Measurements from ENCODE around the gene NACC2. TPM values are rescaled to one million over a fixed set of nuclear protein-coding genes. Genes with fewer than 3 reads are reported as not detected.

NACC2 gene
- total and polyA plus RNA-seq, 2 experiments from 2014 or later, result 3.8 to 20.8 TPM

DNA sequence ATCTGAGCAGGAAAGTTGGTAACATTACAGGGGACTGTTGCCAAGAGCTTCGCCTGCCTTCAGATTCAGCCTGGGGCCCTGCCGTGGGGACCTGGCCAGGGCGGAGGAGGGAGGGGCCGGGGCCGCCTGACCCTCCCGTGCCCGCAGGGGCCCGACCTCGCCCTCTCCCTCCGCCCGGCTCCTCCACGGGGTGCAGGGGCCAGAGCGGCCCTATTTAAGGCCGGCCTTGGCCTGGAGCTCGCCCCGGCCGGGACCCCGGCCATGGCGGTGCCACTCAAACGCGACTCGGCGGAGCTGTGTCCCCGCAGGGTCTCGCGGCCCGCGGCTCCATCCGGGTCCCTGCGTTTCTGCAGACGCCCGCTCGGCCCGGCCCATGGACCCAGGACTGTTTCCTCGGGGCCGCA is 22.8 kb upstream of the NACC2 start (continued):
- TF ChIP-seq, protein P1, sequence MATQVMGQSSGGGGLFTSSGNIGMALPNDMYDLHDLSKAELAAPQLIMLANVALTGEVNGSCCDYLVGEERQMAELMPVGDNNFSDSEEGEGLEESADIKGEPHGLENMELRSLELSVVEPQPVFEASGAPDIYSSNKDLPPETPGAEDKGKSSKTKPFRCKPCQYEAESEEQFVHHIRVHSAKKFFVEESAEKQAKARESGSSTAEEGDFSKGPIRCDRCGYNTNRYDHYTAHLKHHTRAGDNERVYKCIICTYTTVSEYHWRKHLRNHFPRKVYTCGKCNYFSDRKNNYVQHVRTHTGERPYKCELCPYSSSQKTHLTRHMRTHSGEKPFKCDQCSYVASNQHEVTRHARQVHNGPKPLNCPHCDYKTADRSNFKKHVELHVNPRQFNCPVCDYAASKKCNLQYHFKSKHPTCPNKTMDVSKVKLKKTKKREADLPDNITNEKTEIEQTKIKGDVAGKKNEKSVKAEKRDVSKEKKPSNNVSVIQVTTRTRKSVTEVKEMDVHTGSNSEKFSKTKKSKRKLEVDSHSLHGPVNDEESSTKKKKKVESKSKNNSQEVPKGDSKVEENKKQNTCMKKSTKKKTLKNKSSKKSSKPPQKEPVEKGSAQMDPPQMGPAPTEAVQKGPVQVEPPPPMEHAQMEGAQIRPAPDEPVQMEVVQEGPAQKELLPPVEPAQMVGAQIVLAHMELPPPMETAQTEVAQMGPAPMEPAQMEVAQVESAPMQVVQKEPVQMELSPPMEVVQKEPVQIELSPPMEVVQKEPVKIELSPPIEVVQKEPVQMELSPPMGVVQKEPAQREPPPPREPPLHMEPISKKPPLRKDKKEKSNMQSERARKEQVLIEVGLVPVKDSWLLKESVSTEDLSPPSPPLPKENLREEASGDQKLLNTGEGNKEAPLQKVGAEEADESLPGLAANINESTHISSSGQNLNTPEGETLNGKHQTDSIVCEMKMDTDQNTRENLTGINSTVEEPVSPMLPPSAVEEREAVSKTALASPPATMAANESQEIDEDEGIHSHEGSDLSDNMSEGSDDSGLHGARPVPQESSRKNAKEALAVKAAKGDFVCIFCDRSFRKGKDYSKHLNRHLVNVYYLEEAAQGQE (IDR thresholded peaks at IDR 0.05; ENCODE audit: unreplicated experiment), result no peak
- TF ChIP-seq ZNF331 (CRISPR knock-in tag; IDR thresholded peaks at IDR 0.05; ENCODE audit: low read depth) (no peak), NANOG (IDR thresholded peaks at IDR 0.05; ENCODE audit: borderline replicate concordance) (no peak)

DNA sequence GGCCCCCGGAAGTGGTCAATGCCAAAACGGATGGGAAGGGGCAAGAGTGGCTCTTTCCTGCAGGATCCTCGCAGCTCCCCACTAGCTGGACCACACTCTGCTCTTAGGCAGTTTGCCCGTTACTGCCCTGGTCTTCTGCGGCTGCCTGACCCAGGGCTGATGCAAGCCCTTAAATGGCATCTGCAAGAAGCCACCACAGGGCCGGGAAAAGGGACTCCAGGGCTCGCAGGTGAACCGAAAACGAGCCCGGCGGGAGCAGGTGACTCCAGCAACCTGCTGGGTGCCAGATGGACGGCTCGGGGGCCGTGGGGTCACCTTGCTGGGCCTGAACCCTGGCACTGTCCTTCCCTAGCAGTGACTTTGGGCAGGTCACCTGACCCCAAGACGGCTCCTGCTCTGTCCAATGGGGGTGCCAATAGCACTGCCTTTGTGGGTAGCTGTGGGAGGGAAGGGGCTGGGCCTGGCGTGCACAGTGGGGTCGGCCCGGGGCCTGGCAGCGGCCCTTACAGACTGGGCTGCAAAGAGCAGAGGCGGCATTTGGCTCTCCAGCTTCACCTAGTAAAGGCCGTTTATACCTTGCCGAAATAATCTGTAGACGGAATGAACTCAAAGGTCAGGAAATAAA is 22.3 kb upstream of the NACC2 start:
- H3K36me3 ChIP-seq (ENCODE audit: insufficient read depth), result no peaks in the 10 kb centered on the region
- Mint-ChIP-seq H3K4me1 (no peaks in the 10 kb centered on the region), H3K36me3 (ENCODE audit: low read depth) (peaks cover 11% of the 10 kb centered on the region; the same call in 2 of the 3 replicates), H3K4me3 (peak overlapping the region; percentile 79), H3K9me3 (no peaks in the 10 kb centered on the region), H3K27ac (0 out of 2 replicates have a peak overlapping the region, but pooled peaks have one; percentile 84), H3K27me3 (ENCODE audit: insufficient read depth, low read depth, poor library complexity) (peaks cover 7% of the 10 kb centered on the region)
- H3K79me2 ChIP-seq (replicated peaks; ENCODE audit: insufficient read depth), result no peaks in the 10 kb centered on the region; the same call in 1 of the 2 replicates
- H3K9me2 ChIP-seq (ENCODE audit: insufficient read depth), result no peaks in the 10 kb centered on the region
- no peak overlapping the region for H3K27ac ChIP-seq (ENCODE audit: low read depth)
- H3F3A ChIP-seq (replicated peaks; ENCODE audit: low read depth), result peaks cover 11% of the 10 kb centered on the region; the same call in 1 of the 2 replicates
- ATAC-seq (peak; percentile 11), DNase-seq (ENCODE audit: low spot score) (no peak)
- no peaks in the 10 kb centered on the region for H3K27me3 ChIP-seq (ENCODE audit: insufficient read depth)
- TF ChIP-seq CREB1 (CRISPR knock-in tag; IDR thresholded peaks at IDR 0.05; ENCODE audit: low read depth) (no peak), ZNF331 (CRISPR knock-in tag; IDR thresholded peaks at IDR 0.05; ENCODE audit: low read depth) (no peak), NANOG (IDR thresholded peaks at IDR 0.05; ENCODE audit: borderline replicate concordance) (no peak), POLR2AphosphoS5 (IDR thresholded peaks at IDR 0.05; ENCODE audit: low read depth) (peak; percentile 2; the same call in 1 of the 2 replicates), EZH2 (IDR thresholded peaks at IDR 0.05; ENCODE audit: low read depth, unreplicated experiment) (no peak)
- TF ChIP-seq, protein P2, sequence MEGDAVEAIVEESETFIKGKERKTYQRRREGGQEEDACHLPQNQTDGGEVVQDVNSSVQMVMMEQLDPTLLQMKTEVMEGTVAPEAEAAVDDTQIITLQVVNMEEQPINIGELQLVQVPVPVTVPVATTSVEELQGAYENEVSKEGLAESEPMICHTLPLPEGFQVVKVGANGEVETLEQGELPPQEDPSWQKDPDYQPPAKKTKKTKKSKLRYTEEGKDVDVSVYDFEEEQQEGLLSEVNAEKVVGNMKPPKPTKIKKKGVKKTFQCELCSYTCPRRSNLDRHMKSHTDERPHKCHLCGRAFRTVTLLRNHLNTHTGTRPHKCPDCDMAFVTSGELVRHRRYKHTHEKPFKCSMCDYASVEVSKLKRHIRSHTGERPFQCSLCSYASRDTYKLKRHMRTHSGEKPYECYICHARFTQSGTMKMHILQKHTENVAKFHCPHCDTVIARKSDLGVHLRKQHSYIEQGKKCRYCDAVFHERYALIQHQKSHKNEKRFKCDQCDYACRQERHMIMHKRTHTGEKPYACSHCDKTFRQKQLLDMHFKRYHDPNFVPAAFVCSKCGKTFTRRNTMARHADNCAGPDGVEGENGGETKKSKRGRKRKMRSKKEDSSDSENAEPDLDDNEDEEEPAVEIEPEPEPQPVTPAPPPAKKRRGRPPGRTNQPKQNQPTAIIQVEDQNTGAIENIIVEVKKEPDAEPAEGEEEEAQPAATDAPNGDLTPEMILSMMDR (conservative IDR thresholded peaks at IDR 0.05; ENCODE audit: low read depth in 2 of 2), result no peak
- TF ChIP-seq, protein P3, sequence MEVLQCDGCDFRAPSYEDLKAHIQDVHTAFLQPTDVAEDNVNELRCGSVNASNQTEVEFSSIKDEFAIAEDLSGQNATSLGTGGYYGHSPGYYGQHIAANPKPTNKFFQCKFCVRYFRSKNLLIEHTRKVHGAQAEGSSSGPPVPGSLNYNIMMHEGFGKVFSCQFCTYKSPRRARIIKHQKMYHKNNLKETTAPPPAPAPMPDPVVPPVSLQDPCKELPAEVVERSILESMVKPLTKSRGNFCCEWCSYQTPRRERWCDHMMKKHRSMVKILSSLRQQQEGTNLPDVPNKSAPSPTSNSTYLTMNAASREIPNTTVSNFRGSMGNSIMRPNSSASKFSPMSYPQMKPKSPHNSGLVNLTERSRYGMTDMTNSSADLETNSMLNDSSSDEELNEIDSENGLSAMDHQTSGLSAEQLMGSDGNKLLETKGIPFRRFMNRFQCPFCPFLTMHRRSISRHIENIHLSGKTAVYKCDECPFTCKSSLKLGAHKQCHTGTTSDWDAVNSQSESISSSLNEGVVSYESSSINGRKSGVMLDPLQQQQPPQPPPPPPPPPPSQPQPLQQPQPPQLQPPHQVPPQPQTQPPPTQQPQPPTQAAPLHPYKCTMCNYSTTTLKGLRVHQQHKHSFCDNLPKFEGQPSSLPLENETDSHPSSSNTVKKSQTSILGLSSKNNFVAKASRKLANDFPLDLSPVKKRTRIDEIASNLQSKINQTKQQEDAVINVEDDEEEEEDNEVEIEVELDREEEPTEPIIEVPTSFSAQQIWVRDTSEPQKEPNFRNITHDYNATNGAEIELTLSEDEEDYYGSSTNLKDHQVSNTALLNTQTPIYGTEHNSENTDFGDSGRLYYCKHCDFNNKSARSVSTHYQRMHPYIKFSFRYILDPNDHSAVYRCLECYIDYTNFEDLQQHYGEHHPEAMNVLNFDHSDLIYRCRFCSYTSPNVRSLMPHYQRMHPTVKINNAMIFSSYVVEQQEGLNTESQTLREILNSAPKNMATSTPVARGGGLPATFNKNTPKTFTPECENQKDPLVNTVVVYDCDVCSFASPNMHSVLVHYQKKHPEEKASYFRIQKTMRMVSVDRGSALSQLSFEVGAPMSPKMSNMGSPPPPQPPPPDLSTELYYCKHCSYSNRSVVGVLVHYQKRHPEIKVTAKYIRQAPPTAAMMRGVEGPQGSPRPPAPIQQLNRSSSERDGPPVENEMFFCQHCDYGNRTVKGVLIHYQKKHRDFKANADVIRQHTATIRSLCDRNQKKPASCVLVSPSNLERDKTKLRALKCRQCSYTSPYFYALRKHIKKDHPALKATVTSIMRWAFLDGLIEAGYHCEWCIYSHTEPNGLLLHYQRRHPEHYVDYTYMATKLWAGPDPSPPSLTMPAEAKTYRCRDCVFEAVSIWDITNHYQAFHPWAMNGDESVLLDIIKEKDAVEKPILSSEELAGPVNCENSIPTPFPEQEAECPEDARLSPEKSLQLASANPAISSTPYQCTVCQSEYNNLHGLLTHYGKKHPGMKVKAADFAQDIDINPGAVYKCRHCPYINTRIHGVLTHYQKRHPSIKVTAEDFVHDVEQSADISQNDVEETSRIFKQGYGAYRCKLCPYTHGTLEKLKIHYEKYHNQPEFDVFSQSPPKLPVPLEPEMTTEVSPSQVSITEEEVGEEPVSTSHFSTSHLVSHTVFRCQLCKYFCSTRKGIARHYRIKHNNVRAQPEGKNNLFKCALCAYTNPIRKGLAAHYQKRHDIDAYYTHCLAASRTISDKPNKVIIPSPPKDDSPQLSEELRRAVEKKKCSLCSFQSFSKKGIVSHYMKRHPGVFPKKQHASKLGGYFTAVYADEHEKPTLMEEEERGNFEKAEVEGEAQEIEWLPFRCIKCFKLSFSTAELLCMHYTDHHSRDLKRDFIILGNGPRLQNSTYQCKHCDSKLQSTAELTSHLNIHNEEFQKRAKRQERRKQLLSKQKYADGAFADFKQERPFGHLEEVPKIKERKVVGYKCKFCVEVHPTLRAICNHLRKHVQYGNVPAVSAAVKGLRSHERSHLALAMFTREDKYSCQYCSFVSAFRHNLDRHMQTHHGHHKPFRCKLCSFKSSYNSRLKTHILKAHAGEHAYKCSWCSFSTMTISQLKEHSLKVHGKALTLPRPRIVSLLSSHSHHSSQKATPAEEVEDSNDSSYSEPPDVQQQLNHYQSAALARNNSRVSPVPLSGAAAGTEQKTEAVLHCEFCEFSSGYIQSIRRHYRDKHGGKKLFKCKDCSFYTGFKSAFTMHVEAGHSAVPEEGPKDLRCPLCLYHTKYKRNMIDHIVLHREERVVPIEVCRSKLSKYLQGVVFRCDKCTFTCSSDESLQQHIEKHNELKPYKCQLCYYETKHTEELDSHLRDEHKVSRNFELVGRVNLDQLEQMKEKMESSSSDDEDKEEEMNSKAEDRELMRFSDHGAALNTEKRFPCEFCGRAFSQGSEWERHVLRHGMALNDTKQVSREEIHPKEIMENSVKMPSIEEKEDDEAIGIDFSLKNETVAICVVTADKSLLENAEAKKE (CRISPR knock-in tag; IDR thresholded peaks at IDR 0.05), result no peak
- peak overlapping the region; percentile 90 for H3K4me2 ChIP-seq
- peaks cover 4% of the 10 kb centered on the region; the same call in 1 of the 2 replicates for H3K4me1 ChIP-seq (ENCODE audit: insufficient read depth)
- H4K20me1 ChIP-seq (replicated peaks; ENCODE audit: insufficient read depth), result no peaks in the 10 kb centered on the region; the same call in 1 of the 2 replicates
- H2AFZ ChIP-seq, result no peak overlapping the region
- H3K4me3 ChIP-seq, result peak overlapping the region; percentile 73
